Midbrain (tissue), 1 donor: ENCODE results near the gene ATP6V0B.

ENCODE experiments used
- DNase-seq: peaks from one replicate; lab custom pipeline; 2025; lab: John Stamatoyannopoulos, UW

ATP6V0B gene

DNA sequence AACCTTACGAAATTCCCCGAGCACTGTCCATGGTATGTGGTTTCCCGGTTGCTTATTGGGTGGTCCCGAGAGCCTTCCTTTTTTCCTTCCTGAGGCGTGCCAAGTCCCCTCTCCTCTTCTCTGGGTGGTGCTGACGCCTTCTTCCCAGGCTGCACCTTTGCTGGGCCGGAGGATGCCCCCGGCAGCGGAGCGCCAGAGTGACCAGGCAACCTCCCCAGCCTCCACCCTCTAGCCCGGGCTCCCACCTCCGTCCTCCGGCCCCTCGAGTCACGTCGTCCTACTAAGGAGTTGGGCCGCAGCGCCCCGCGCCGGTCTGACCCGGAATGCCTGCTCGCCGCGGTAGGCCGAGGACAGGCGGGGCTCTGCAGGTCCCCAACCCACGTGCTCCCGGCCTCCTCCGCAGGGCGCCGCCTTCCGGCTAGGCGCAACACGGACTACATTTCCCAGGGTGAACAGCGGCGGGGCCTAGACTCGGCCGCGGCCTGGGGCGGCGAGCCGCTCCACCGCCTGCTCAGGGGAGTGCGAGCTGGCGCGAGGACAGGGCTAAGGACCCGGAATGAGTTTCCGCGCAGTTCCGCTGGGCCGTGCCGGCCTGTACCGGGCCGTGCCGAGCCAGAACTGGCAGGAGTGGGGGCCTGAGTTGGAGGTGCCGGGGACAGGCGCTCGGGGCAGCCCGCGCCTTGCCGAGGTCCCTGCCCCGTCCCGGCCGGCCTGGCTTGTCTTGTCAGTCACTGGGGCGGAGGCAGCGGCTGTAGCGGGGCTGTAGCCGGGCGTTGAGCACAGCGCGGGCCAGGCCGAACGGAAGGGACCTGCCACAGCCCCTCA is 28.3 kb upstream of the ATP6V0B start, which contains the start of gene IPO13:
TSS of gene IPO13 (plus strand) at position 715 of the 825 bp plus-strand sequence. CDS start 651 bp downstream, outside the sequence.
- DNase-seq = peak; percentile 98

DNA sequence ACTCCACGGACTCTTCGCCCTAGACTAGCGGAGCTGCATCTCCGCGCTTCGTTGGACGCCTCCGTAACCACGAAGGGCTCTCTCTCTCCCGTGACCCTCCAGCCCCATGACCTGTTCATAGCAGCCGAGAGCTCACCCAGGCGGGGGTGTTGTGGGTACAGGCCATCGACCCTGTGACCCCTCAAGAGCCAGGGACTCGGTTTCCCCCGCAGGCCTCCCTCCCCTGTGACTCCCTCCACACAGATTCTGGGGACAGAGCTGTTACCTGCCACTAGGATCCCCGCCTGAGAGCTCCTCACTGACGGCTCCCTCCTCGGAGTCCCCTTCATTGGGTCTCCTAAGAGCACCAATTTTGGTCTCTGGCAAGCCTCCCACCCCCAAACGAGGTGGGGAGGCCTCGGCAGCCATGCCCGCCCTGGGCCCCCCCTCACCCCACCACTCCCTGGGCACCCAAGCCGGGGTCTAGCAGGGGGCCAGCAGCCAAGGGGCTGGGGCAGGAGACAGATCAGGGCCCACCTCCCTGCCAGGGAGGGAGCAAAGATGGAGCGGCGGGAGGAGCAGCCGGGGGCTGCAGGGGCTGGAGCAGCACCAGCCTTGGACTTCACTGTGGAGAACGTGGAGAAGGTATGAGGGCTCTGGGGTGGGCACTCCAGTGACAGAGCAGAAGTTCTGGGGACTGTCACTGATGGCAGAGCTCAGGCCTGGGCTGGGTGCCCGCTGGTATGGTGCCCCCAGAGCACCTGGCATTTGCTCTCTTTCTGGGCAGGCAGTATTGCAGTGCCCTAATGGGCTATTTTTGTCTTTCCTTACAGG is 27.5 kb upstream of the ATP6V0B start:
- DNase-seq = no peak

DNA sequence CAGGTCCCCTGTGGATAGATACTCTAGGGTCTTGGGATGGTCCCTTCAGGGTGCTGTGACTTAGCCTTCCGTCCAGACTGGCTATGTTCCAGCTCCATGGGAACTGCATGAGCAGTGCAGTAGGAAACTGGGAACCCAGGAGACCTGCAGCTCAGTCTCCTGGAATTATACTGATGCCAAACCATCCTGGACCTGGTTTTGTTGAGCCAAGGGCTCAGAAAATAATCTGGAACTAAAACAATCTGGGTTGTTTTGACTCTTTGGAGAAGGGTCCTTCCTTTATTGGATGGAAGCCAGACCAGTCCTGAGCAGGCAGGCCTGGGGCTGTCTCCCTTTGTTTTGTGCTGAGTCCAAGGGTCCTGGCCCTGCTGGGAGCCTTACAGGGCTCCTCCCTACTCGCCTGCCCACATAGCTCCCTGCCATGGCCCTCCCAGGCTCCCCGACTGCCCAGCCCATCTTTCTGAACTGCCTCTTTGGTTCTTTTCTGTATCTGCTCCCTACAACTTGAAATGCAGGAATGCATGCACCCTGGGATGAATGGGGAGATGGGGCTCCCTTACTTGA is 26.8 kb upstream of the ATP6V0B start:
- peak; percentile 34 for DNase-seq

DNA sequence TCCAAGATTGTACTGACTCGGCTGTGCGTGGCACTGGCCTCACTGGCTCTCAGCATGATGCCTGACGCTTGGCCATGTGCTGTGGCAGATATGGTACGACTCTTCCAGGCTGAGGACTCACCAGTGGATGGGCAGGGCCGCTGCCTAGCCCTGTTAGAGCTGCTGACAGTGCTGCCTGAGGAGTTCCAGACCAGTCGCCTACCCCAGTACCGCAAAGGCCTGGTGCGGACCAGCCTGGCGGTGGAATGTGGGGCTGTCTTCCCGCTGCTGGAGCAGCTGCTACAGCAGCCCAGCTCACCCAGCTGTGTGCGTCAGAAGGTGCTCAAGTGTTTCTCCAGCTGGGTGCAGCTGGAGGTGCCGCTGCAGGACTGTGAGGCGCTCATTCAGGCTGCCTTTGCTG is 25.1 kb upstream of the ATP6V0B start:
- no peak for DNase-seq

DNA sequence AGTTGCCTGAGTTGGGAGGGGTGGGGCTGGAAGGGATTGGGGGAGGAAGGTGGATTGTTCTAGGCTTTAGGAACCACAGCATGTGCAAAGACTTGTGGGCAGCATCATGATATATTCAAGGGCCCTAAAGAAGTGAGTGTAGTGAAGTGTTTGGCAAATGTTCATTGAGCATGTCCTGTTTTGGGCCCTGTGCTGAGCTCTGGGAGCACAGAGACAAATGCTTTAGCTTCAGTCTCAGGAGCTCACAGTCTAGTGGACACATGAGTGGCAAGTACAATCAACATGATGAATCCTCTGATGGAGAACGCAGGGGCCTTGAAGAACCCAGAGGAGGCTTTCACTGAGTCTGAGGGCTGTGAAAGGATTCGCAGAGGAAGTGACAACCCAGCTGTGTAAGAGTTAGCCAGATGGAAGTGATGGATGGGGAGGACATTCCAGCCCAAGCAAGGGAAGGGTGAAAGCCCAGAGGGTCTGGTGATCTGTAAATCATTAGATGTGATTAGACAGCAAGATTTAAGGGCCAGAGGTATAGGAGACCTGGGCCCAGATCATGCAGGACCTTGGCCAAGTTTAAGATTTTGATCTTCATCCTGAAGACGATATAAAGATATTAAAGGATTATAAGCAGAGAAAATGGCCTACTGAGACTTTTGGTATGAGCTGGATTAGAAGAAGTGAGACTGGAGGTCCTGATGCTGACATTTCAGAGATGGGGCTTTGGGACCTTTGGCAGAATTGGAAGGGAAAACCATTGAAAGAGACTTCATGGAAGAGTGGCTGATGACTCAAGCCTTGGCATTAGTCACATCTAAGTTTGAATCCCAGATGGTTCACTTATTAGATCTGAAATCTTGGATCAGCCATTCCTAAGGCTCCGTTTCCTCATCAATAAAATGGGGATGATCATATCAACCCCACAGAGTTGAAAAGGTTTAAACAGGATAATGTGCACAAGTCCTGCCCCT is 23.5 kb upstream of the ATP6V0B start:
- DNase-seq = no peak

DNA sequence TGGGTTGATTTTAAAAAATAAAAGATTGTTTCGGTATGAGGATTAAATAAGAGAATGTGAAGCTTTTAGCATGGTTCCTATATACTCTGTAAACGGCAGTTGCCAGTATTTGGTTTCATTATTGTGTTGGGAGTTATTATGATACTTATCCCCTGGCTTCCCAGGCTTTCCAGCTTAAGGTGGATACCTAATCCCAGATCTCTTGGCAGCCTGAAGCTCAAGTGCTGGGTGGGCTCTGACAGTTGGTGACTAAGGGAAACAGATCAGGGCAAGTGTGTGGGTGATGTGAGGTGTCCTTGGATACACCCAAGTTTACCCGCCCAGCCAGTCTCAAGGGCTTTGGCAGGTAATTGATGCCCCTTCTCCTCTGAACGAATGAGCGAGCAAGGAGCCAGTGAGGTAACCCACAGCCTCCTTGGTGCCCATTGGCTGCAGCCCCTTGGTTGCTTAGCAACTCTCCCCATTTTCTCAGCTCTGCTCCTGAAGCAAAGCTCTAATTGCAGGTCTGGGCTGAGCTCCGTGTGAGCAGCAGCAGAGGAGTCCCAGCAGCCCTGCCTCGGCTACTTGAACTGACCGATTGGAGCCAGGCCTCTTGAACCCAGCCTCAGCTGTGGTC is 21.9 kb upstream of the ATP6V0B start:
- DNase-seq = no peak

DNA sequence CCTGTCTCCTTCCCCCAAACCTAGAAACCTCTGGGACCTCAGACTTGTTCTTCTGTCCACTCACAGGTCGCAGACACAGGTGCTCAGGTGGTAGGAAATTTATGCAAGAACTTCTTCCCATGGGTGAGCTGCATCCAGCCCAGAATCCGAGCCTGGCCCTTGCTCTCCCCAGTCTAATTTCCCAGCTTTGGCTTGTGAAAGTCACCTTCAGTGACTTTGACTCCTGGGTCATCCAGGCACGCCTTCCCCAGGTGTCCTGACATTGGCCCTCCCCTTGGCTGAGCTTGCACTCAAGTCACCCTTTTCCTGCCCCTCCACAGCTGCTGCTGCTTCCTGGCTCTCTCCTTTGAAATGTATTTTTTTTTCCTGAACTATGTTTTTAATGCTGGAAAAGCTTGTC is 21.4 kb upstream of the ATP6V0B start:
- no peak for DNase-seq

DNA sequence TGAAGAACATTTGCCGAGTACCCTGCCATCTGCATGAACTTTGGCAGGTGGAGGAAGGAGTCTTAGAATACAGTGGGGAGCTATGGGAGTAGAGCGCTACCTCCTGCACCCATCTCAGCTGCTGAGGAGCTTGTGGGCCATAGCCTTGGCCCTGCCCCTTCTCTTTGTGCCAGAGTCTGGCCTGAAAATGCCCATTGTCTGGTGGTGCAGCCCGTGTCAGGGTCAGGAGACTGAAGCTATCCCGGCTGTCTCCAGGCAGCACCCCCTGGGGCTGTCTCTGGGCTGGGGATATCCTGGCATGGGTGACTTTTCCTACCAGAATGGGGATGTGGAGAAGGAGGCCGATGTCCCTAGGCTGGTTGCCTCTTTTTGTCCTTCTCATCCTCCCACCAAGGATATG is 20.7 kb upstream of the ATP6V0B start:
- DNase-seq = peak; percentile 88

DNA sequence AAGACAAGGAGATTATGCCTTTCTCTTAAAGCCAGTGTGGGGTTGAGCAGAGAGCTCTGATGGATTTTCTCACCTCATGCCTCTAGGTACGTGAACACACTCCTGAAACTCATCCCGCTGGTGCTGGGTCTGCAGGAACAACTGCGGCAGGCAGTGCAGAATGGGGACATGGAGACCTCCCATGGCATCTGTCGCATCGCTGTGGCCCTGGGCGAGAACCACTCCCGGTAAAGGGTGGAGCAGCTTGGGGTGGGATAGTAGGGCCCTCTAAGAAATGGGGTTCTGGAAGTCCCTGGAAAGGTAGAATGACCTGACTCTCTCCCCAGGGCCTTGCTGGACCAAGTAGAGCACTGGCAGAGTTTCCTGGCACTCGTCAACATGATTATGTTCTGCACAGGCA is 18.5 kb upstream of the ATP6V0B start:
- DNase-seq = no peak

DNA sequence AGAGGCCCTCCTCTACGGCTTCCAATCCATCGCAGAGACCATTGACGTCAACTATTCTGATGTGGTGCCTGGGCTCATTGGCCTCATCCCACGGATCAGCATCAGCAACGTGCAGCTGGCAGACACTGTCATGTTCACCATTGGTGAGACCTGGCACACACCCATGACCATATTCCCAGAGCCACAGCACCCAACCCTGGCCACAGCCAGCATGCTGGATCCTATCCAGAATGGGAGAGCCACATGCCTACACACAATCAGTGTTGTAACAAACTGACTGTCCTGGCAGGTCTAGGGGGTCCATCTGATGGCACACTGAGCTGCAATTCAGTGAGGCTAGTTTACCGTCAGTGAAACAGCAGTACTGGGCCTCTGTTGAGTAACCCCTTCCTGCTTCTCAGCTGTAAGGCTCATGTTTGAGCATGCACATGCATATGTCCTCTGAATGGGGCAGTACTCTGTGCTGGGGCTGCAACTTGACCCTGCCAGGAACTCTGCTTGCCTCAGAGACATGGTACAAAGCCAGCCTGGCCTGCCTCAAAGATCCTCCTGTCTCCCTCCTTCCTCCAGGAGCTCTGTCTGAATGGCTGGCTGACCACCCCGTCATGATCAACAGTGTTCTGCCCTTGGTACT is 17.2 kb upstream of the ATP6V0B start:
- DNase-seq = peak; percentile 14

DNA sequence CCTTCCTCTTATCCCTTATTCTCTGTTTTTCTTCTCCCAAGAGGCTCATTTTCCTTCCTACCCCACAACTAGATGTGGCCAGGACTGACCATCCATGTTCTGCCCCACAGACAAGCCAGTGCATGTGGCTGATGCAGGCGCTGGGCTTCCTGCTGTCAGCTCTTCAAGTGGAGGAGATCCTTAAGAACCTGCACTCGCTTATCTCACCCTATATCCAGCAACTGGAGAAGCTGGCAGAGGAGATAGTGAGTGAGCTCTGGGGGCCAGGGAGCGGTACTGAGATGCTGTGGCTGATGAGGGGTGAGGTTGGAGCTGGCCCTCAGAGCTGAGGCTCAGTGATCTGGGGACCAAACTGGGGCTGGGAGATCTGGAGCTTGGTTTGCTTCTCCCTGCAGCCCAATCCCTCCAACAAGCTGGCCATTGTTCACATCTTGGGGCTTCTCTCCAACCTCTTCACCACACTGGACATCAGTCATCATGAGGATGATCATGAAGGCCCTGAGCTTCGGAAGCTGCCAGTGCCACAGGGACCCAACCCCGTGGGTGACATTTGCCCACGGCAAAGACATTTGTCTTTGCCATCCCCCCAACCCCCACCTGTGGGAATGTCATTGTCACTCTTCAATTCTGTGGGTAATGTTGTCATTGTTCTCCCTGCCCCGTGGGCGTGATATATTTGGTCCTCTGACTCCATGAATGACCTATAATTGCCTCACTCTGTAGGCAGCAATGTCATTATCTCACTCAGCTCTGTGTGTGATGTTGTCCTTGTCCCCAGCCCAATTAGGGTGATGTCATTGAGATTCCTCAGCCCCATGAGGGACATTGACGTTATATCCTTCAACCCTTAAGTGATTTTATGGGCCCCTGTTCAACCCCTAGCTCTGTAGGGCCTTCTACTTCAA is 16.2 kb upstream of the ATP6V0B start:
- no peak for DNase-seq

DNA sequence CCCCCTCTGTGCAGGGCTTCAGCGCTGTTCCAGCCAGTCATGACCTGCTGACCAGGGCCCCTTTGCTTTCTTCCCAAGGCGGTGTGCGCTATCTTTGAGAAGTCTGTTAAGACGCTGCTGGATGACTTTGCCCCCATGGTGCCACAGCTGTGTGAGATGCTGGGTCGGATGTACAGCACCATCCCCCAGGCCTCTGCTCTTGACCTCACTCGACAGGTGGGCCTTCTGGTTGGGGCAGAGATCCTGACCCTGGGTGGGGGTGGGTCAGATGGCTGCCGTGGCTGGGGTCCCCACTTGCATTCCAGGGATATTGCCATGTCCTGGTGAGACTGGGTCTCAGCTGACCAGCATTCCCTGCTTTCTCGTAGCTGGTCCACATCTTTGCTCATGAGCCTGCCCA is 14.0 kb upstream of the ATP6V0B start:
- DNase-seq = no peak

DNA sequence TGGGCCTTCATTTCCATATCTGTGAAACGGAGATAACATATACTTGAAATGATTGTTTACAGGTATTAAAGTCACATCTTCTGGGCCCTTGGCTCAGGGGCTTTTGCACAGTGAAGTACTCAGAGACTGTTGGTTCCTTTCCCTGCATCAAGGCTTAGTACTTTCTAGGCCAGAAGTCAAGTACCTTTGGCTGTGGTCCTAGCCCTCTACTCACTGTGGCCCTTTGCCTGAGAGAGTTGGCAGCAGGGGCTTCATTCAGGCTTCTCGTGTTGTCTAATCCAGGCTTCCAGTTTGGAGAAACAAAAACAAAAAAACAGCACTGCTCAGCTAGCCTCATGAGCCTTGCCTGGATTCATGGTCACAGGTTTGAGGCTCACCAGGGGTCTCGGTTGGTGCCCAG is 13.1 kb upstream of the ATP6V0B start:
- no peak for DNase-seq

DNA sequence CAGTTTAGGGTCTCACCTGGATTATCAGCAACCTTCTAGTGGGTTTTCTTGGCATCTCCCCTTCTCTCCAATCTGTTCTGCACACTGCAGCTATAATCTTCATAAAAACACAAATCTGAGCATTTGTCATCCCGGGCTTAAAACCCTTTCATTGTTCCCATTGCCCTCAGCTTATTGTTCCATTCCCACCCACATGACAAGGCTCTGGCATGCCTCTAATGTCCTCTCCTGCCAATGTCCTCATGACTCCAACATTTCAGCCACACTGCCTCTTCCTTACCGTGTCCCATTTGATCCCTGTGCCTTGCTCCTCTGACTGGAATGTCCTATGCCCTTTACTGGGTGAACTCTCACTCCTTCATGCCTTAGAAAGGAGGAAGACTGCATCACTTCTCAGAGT is 12.4 kb upstream of the ATP6V0B start:
- peak; percentile 68 for DNase-seq

DNA sequence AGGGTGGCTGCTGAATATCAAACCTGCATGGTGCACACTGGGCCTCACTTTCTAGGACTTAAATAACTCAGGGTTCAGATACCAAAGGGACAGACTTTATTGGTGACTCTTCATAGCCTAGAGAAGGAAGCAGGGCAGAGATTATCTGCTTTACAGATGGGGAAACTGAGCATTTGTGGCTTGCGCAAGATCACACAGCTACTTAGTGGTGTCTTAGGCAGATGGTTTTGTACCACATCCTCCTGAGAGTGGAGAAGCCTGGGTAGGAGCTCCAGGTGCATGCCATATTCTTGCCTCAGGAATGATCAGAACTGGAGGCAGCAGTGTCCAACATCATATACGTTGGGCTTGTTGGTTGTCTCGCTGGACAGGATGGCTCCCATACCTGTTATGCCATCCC is 11.8 kb upstream of the ATP6V0B start:
- no peak for DNase-seq

DNA sequence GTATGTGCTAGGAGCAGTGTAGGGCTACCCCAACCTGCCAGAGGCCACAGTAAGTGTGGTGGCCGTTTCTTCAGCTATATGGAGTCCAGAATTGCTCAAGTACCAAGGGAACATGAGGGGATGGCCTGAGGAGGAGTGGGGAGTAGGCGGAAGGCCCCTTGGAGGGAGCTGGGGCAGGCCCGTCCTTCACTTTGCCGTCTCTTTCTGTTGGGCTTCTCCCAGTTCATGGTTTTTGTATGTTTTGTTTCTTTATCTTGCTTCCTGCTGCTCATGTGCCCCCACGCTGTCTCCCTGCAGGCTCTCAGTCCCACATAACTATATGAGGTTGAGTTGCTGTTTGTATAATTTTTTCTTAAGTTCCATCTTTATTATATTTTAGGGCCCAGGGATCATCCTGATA is 10.9 kb upstream of the ATP6V0B start:
- DNase-seq = no peak

DNA sequence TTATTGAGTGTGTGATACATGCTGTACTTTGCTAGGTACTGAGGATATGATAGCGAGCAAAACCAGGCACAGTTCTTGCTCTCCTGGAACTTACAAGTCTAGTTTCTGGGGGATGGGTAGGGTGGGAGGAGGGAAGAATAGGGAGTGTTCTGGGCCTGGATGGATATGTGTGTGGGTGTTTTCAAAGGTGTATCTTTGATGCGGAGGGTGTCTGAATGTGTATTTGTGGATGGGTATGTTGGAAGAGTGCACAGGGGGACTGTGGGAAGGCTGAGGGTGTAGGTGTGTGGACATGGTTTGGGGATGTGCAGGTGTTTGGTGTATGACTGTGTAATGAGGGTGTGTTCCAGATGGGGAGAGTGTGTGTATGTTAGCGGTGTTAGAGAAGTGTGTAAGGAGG is 9.4 kb upstream of the ATP6V0B start:
- no peak for DNase-seq

DNA sequence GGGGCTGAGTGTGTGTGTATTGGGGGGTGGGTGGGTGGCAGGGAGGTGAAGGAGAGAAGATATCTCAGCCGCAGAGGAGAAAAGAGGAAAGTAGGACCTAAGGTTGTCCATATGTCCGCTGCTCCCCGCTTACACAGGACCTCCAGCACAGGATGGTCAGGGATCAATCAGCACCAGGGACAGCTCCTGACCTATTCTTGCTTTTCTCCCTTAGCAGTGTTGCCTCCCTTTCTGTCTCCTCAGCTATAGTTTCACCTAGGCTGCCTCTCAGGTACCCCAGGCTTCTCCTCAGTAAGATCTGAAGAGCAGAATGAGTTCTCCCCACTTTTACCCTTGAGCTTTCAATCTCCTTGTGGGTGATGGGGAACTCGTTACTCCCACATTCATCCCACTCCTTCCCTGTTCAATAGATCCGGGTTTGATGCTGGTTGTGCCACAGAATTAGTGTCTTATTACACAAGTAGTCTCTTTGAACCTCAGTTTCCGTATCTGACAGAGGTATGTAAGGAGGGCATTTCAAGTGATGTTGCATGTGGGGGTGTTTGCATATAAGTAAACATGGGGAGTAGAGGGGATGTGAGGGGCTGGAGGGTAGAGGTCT is 6.3 kb upstream of the ATP6V0B start:
- DNase-seq = no peak

DNA sequence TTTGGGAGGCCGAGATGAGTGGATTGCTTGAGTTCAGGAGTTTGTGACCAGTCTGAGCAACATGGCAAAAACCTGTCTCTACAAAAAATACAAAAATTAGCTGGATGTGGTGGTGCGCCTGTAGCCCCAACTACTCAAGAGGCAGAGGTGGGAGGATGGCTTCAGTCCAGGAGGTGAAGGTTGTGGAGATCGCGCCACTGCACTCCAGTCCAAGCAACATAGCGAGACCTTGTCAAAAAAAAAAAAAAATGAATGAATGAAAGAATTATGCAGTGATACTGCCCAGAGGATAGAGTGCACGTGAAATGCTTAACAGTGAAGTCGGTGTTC is 5.4 kb upstream of the ATP6V0B start:
- DNase-seq = no peak
